Measurements from ENCODE around the gene GALC.

- TF ChIP-seq POLR2A (IDR thresholded peaks at IDR 0.05; ENCODE audit: low read length) (no peak), GATA1 (IDR thresholded peaks at IDR 0.05; ENCODE audit: low read depth, low read length) (no peak)
Observed at GRCh38 chr14:88002421-88003075, 9.6 kb upstream of the GALC start.
